WTC11 (cell line): ENCODE results near the gene PIWIL1. TPM values are rescaled to one million over a fixed set of nuclear protein-coding genes. Genes with fewer than 3 reads are reported as not detected.

Experiments used
- ATAC-seq: fragments of 200-7000 bp; cut with Tn5 transposase; 2 replicates; pipeline ENCODE4 v1.10.0; 2021; ENCODE audit warnings: mild to moderate bottlenecking, moderate library complexity
- CTCF ChIA-PET: fragments of 300-600 bp; sonication (Branson Sonifier 250); formaldehyde crosslinking; loops from one replicate; lab custom pipeline; 2021; ENCODE audit warnings: antibody characterized with exemption; lab: Charles Lee
- POLR2A ChIA-PET: fragments of 350-600 bp; sonication (Branson Sonifier 250); formaldehyde crosslinking; loops from one replicate; lab custom pipeline; 2021; ENCODE audit warnings: antibody characterized with exemption; lab: Charles Lee
- DNase-seq: peaks from one replicate; pipeline ENCODE4 v3.0.0; 2021; ENCODE audit warnings: low spot score
- H3K27ac Mint-ChIP-seq: 2 replicates; pipeline ENCODE4 v1.8.0; 2021; ENCODE audit warnings: mixed read lengths
- H3K27me3 Mint-ChIP-seq: 2 replicates; pipeline ENCODE4 v1.8.0; 2021; ENCODE audit warnings: low read depth, mild to moderate bottlenecking, moderate library complexity, mixed read lengths
- H3K36me3 Mint-ChIP-seq: 2 replicates; pipeline ENCODE4 v1.8.0; 2021; ENCODE audit warnings: mixed read lengths
- H3K4me1 Mint-ChIP-seq: 2 replicates; pipeline ENCODE4 v1.8.0; 2022; ENCODE audit warnings: mixed read lengths
- H3K4me3 Mint-ChIP-seq: 2 replicates; pipeline ENCODE4 v1.8.0; 2021; ENCODE audit warnings: mild to moderate bottlenecking, moderate library complexity, mixed read lengths
- H3K9me3 Mint-ChIP-seq: 2 replicates; pipeline ENCODE4 v1.8.0; 2021; ENCODE audit warnings: mixed read lengths
- ATF2 ChIP-seq: sonication (generic); formaldehyde crosslinking; IDR thresholded peaks from 2 replicates; pipeline ENCODE4 v1.8.1; 2022; ENCODE audit warnings: low read depth, missing genetic modification reagents, borderline replicate concordance
- ERG ChIP-seq: fragments of 250-450 bp; sonication (Bioruptor Pico); IDR thresholded peaks from 2 replicates; pipeline ENCODE4 v1.8.0; 2021; ENCODE audit warnings: mild to moderate bottlenecking
- FOXJ3 ChIP-seq: sonication (generic); formaldehyde crosslinking; IDR thresholded peaks from 2 replicates; pipeline ENCODE4 v1.9.0; 2021; ENCODE audit warnings: missing genetic modification reagents, mild to moderate bottlenecking, borderline replicate concordance
- FOXK1 ChIP-seq: sonication (generic); formaldehyde crosslinking; IDR thresholded peaks from 2 replicates; pipeline ENCODE4 v1.8.0; 2022; ENCODE audit warnings: mild to moderate bottlenecking, moderate library complexity, missing genetic modification reagents
- FOXP1 ChIP-seq: sonication (generic); formaldehyde crosslinking; IDR thresholded peaks from 2 replicates; pipeline ENCODE4 v1.8.0; 2022; ENCODE audit warnings: missing genetic modification reagents, mild to moderate bottlenecking, moderate library complexity, borderline replicate concordance
- GABPB1 ChIP-seq: sonication (generic); formaldehyde crosslinking; IDR thresholded peaks from 2 replicates; pipeline ENCODE4 v1.8.1; 2023; ENCODE audit warnings: mild to moderate bottlenecking, missing genetic modification reagents
- HMGA2 ChIP-seq: fragments of 250-450 bp; sonication (Bioruptor Pico); IDR thresholded peaks from 2 replicates; pipeline ENCODE4 v1.4.0; 2021; ENCODE audit warnings: mild to moderate bottlenecking, moderate library complexity
- JAZF1 ChIP-seq: fragments of 250-450 bp; sonication (Bioruptor Pico); IDR thresholded peaks from 2 replicates; pipeline ENCODE4 v1.9.0; 2021; ENCODE audit warnings: moderate library complexity, mild to moderate bottlenecking, inconsistent platforms
- NFYB ChIP-seq: sonication (generic); formaldehyde crosslinking; conservative IDR thresholded peaks from 2 replicates; pipeline ENCODE4 v1.8.0; 2022; ENCODE audit warnings: low read depth, missing genetic modification reagents
- PREB ChIP-seq: sonication (generic); formaldehyde crosslinking; IDR thresholded peaks from 2 replicates; pipeline ENCODE4 v1.8.1; 2022; ENCODE audit warnings: mild to moderate bottlenecking, missing genetic modification reagents, moderate library complexity, borderline replicate concordance
- RORB ChIP-seq: fragments of 250-450 bp; sonication (Bioruptor Pico); IDR thresholded peaks from 2 replicates; pipeline ENCODE4 v1.9.0; 2021; ENCODE audit warnings: mild to moderate bottlenecking
- SOX15 ChIP-seq: fragments of 250-450 bp; sonication (Bioruptor Pico); IDR thresholded peaks from 2 replicates; pipeline ENCODE4 v1.9.0; 2021; ENCODE audit warnings: mild to moderate bottlenecking
- USF2 ChIP-seq: sonication (generic); formaldehyde crosslinking; IDR thresholded peaks from 2 replicates; pipeline ENCODE4 v1.8.1; 2023; ENCODE audit warnings: mild to moderate bottlenecking, missing genetic modification reagents, moderate library complexity
- ZNF121 ChIP-seq: sonication (generic); formaldehyde crosslinking; IDR thresholded peaks from 2 replicates; pipeline ENCODE4 v1.8.0; 2023; ENCODE audit warnings: missing genetic modification reagents
- ZNF232 ChIP-seq: sonication (generic); formaldehyde crosslinking; IDR thresholded peaks from 2 replicates; pipeline ENCODE4 v1.8.0; 2022; ENCODE audit warnings: mild to moderate bottlenecking, missing genetic modification reagents
- ZNF416 ChIP-seq: fragments of 250-450 bp; sonication (Bioruptor Pico); IDR thresholded peaks from 2 replicates; pipeline ENCODE4 v1.9.0; 2021; ENCODE audit warnings: mild to moderate bottlenecking, inconsistent platforms
- ZNF512 ChIP-seq: sonication (generic); formaldehyde crosslinking; IDR thresholded peaks from 2 replicates; pipeline ENCODE4 v1.8.1; 2022; ENCODE audit warnings: missing genetic modification reagents, borderline replicate concordance
- ZNF671 ChIP-seq: fragments of 250-450 bp; sonication (Bioruptor Pico); IDR thresholded peaks from 2 replicates; pipeline ENCODE4 v1.8.0; 2021; ENCODE audit warnings: mild to moderate bottlenecking
- total RNA-seq: library from RNA; stranded (reverse); gene quantifications from 3 replicates; pipeline ENCODE4 v1.2.3, GENCODE V29; 2021
- TF ChIP-seq, protein P1 (sequence below): fragments of 250-450 bp; sonication (Bioruptor Pico); IDR thresholded peaks from 2 replicates; pipeline ENCODE4 v1.9.0; 2021; ENCODE audit warnings: mild to moderate bottlenecking
- TF ChIP-seq, protein P2 (sequence below): sonication (generic); formaldehyde crosslinking; conservative IDR thresholded peaks from 2 replicates; pipeline ENCODE4 v1.8.1; 2022; ENCODE audit warnings: mild to moderate bottlenecking, missing genetic modification reagents

PIWIL1 gene
- total RNA-seq, 1 experiment from 2014 or later = not detected

GRCh38 chr12:130398100-130398848, 60.6 kb downstream of the PIWIL1 start:
- Mint-ChIP-seq H3K9me3 (peaks cover 54% of the 10 kb centered on the region), H3K27ac (no peak overlapping the region)
- POLR2A ChIA-PET = no interaction called here
- no peak for DNase-seq
- TF ChIP-seq ZNF416 (no peak), FOXP1 (CRISPR knock-in tag) (no peak), ATF2 (CRISPR knock-in tag) (no peak), ZNF671 (CRISPR knock-in tag) (no peak), SOX15 (no peak), ZNF232 (no peak), FOXJ3 (CRISPR knock-in tag) (no peak)
- TF ChIP-seq, protein P1, sequence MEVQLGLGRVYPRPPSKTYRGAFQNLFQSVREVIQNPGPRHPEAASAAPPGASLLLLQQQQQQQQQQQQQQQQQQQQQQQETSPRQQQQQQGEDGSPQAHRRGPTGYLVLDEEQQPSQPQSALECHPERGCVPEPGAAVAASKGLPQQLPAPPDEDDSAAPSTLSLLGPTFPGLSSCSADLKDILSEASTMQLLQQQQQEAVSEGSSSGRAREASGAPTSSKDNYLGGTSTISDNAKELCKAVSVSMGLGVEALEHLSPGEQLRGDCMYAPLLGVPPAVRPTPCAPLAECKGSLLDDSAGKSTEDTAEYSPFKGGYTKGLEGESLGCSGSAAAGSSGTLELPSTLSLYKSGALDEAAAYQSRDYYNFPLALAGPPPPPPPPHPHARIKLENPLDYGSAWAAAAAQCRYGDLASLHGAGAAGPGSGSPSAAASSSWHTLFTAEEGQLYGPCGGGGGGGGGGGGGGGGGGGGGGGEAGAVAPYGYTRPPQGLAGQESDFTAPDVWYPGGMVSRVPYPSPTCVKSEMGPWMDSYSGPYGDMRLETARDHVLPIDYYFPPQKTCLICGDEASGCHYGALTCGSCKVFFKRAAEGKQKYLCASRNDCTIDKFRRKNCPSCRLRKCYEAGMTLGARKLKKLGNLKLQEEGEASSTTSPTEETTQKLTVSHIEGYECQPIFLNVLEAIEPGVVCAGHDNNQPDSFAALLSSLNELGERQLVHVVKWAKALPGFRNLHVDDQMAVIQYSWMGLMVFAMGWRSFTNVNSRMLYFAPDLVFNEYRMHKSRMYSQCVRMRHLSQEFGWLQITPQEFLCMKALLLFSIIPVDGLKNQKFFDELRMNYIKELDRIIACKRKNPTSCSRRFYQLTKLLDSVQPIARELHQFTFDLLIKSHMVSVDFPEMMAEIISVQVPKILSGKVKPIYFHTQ (CRISPR knock-in tag) = no peak
- TF ChIP-seq, protein P2, sequence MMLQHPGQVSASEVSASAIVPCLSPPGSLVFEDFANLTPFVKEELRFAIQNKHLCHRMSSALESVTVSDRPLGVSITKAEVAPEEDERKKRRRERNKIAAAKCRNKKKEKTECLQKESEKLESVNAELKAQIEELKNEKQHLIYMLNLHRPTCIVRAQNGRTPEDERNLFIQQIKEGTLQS (CRISPR knock-in tag) = no peak
- TF ChIP-seq, all 79 proteins: peak for 0
- Mint-ChIP-seq H3K4me3 (no peak overlapping the region), H3K36me3 (peaks cover 13% of the 10 kb centered on the region), H3K4me1 (peaks cover 11% of the 10 kb centered on the region), H3K27me3 (no peaks in the 10 kb centered on the region)
- no peak for ATAC-seq
- CTCF ChIA-PET = interaction anchor here (0.7 kb wide), 1 partner anchor 314 kb away, joined by 3 read pairs; no protein-coding TSS in a partner anchor

GRCh38 chr12:130401703-130402102, 64.0 kb downstream of the PIWIL1 start:
- peaks cover 25% of the 10 kb centered on the region for H3K9me3 Mint-ChIP-seq
- H3K4me3 Mint-ChIP-seq = no peak overlapping the region
- DNase-seq (no peak), ATAC-seq (peak; percentile 60)
- no peaks in the 10 kb centered on the region; the same call in 1 of the 2 replicates for H3K27me3 Mint-ChIP-seq
- ChIA-PET POLR2A (no interaction called here), CTCF (interaction anchor here (0.6 kb wide), 1 partner anchor 346 kb away, joined by 4 read pairs; no protein-coding TSS in a partner anchor)
- H3K4me1 Mint-ChIP-seq = peaks cover 7% of the 10 kb centered on the region; the same call in 1 of the 2 replicates
- no peak for TF ChIP-seq SOX15
- TF ChIP-seq NFYB (CRISPR knock-in tag) = no peak
- no peak for TF ChIP-seq ZNF121 (CRISPR knock-in tag)
- no peak for TF ChIP-seq RORB (CRISPR knock-in tag)
- no peak for TF ChIP-seq ZNF512 (CRISPR knock-in tag)
- no peak for TF ChIP-seq USF2 (CRISPR knock-in tag)
- TF ChIP-seq FOXK1 (CRISPR knock-in tag) = no peak
- TF ChIP-seq PREB (CRISPR knock-in tag) = no peak
- no peak for TF ChIP-seq ERG (CRISPR knock-in tag)
- no peak for TF ChIP-seq ZNF232
- no peak for TF ChIP-seq HMGA2 (CRISPR knock-in tag)
- no peak for TF ChIP-seq ZNF671 (CRISPR knock-in tag)
- TF ChIP-seq FOXJ3 (CRISPR knock-in tag) = no peak
- TF ChIP-seq JAZF1 (CRISPR knock-in tag) = no peak
- no peak for TF ChIP-seq GABPB1 (CRISPR knock-in tag)
- H3K36me3 Mint-ChIP-seq = no peaks in the 10 kb centered on the region
- H3K27ac Mint-ChIP-seq = no peak overlapping the region
